ENCODE measurements around the gene THEMIS2. TPM values are rescaled to one million over a fixed set of nuclear protein-coding genes. Genes with fewer than 3 reads are reported as not detected.

The THEMIS2 gene
- total RNA-seq, 1 experiment from 2014 or later = 17.2 TPM

DNA sequence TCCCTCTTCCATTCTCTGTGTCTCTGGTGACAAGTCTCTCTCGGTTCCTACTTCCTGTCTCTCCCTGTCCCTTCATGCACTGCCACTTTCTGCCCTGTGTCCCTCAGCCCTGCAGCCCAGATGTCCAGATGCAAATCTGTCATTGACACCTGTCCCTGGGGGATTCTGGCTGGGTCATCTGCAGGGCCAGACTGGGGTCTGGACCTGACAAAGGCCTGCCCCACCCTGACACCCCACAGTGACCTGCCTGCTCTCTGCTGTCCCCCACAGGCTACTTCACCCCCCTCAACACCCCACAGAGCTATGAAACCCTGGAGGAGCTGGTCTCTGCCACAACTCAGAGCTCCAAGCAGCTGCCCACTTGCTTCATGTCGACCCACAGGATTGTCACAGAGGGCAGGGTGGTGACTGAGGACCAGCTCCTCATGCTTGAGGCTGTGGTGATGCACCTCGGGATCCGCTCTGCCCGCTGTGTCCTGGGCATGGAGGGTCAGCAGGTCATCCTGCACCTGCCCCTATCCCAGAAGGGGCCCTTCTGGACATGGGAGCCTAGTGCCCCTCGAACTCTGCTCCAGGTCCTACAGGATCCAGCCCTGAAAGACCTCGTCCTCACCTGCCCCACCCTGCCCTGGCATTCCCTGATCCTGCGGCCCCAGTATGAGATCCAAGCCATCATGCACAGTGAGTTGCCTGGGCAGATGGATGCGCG is 7.2 kb downstream of the THEMIS2 start:
- Mint-ChIP-seq H3K4me3 (no peak overlapping the region), H3K4me1 (no peaks in the 10 kb centered on the region), H3K27ac (peak overlapping the region; percentile 11 to 74 (median 45); a peak in 3 of 7 replicates), H3K36me3 (ENCODE audit: insufficient read depth in 1 of 3, low read depth in 3 of 3) (peaks cover 0 to 46% (median 34%) of the 10 kb centered on the region in 3 experiments), H3K9me3 (no peaks in the 10 kb centered on the region; a peak in 1 of 5 replicates), H3K27me3 (ENCODE audit: low read depth) (no peaks in the 10 kb centered on the region; the same call in 1 of the 2 replicates)
- Histone ChIP-seq H3K23me2 (ENCODE audit: insufficient read length, low read depth, low read length, poor library complexity, severe bottlenecking) (no peaks in the 10 kb centered on the region), H3K27ac (ENCODE audit: insufficient read length, low read depth, low read length) (no peak overlapping the region), H3K23ac (ENCODE audit: insufficient read length, low read depth, low read length) (no peak overlapping the region), H3T11ph (ENCODE audit: low read length) (no peak overlapping the region), H3K79me1 (ENCODE audit: insufficient read depth, low read depth, low read length, poor library complexity, severe bottlenecking) (no peaks in the 10 kb centered on the region), H3K4me1 (ENCODE audit: insufficient read depth, low read length) (no peaks in the 10 kb centered on the region), H3K56ac (ENCODE audit: insufficient read length, low read depth, low read length) (no peak overlapping the region), H3K79me2 (ENCODE audit: insufficient read depth, low read length) (no peaks in the 10 kb centered on the region), H2BK15ac (ENCODE audit: low read depth, low read length) (no peak overlapping the region), H3K18ac (ENCODE audit: insufficient read length, low read depth, low read length) (no peak overlapping the region), H4K20me1 (ENCODE audit: control insufficient read depth, insufficient read depth, insufficient read length) (peaks cover 2% of the 10 kb centered on the region), H4K8ac (replicated peaks; ENCODE audit: insufficient read length, low read depth, low read length) (no peak overlapping the region), H2BK12ac (ENCODE audit: insufficient read length, low read depth, low read length) (no peak overlapping the region), H2BK5ac (ENCODE audit: insufficient read length, low read length) (no peak overlapping the region), H3K14ac (ENCODE audit: insufficient read depth, low read length) (no peak overlapping the region), H3K4me2 (ENCODE audit: insufficient read depth, insufficient read length, low read length) (no peak overlapping the region), H3K27me3 (ENCODE audit: insufficient read depth, low read length) (no peaks in the 10 kb centered on the region), H2BK120ac (ENCODE audit: low read depth, low read length, poor library complexity, severe bottlenecking) (no peak overlapping the region), H4K91ac (ENCODE audit: insufficient read length, low read depth, low read length) (no peak overlapping the region), H4K5ac (ENCODE audit: insufficient read length, low read depth, low read length) (no peak overlapping the region), H3K4ac (ENCODE audit: low read depth, low read length) (no peak overlapping the region), H2BK20ac (ENCODE audit: low read depth, low read length, poor library complexity, severe bottlenecking) (no peak overlapping the region), H3K9me3 (ENCODE audit: control insufficient read depth, low read depth, low read length) (no peaks in the 10 kb centered on the region), H3K9ac (ENCODE audit: extremely low read depth, insufficient read length, low read length) (no peak overlapping the region), H2AFZ (ENCODE audit: low read length) (no peak overlapping the region), H2AK5ac (ENCODE audit: insufficient read length, low read length) (no peak overlapping the region)
- TF ChIP-seq, protein P1, sequence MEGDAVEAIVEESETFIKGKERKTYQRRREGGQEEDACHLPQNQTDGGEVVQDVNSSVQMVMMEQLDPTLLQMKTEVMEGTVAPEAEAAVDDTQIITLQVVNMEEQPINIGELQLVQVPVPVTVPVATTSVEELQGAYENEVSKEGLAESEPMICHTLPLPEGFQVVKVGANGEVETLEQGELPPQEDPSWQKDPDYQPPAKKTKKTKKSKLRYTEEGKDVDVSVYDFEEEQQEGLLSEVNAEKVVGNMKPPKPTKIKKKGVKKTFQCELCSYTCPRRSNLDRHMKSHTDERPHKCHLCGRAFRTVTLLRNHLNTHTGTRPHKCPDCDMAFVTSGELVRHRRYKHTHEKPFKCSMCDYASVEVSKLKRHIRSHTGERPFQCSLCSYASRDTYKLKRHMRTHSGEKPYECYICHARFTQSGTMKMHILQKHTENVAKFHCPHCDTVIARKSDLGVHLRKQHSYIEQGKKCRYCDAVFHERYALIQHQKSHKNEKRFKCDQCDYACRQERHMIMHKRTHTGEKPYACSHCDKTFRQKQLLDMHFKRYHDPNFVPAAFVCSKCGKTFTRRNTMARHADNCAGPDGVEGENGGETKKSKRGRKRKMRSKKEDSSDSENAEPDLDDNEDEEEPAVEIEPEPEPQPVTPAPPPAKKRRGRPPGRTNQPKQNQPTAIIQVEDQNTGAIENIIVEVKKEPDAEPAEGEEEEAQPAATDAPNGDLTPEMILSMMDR (conservative IDR thresholded peaks at IDR 0.05) = no peak
- WGBS (ENCODE audit: extremely low coverage, insufficient read length, low lambda C conversion rate) = no CpG with 5 or more reads among the region's 10 CpGs
- DNase-seq = no peak

All from H9 (cell line).